GM21529 (cell line): Measurements from ENCODE around the gene RAB18.
A peak's percentile ranks its signal among the peaks of the same experiment; 100 is the strongest.
"Not testable (repeated sequence)": the region's sequence is repeated elsewhere in the genome, so short reads cannot be mapped to it uniquely, and the experiment has no call there.

ENCODE experiments used
- ATAC-seq: cut with Tn5 transposase; IDR thresholded peaks from one replicate; pipeline ENCODE4 v1.9.1; 2021; ENCODE audit not compliant: unreplicated experiment

RAB18 gene

GRCh38 chr10:27504007-27504807, at the start of gene RAB18:
Gene RAB18 (plus strand): TSS chr10:27504304. CDS start chr10:27504370, 66 bp downstream.
- ATAC-seq = peak; percentile 97

GRCh38 chr10:27454837-27455236, 49.3 kb upstream of the RAB18 start:
- no peak for ATAC-seq

- ATAC-seq = no peak
Measured at GRCh38 chr10:27457261-27457945, 46.7 kb upstream of the RAB18 start.

- no peak for ATAC-seq
Measured at GRCh38 chr10:27457966-27458365, 46.1 kb upstream of the RAB18 start.

- ATAC-seq = no peak
Measured at GRCh38 chr10:27461312-27461711, 42.8 kb upstream of the RAB18 start.

GRCh38 chr10:27463961-27464360, 40.1 kb upstream of the RAB18 start:
- ATAC-seq = no peak

- ATAC-seq = peak; percentile 80
Measured at GRCh38 chr10:27464993-27465392, 39.1 kb upstream of the RAB18 start.

GRCh38 chr10:27465596-27465995, 38.5 kb upstream of the RAB18 start:
- ATAC-seq = not testable (repeated sequence)

GRCh38 chr10:27470885-27471284, 33.2 kb upstream of the RAB18 start:
- no peak for ATAC-seq

- ATAC-seq = no peak
Measured at GRCh38 chr10:27474741-27475140, 29.4 kb upstream of the RAB18 start.

GRCh38 chr10:27479016-27479415, 25.1 kb upstream of the RAB18 start:
- no peak for ATAC-seq

- ATAC-seq = no peak
Measured at GRCh38 chr10:27481486-27481885, 22.6 kb upstream of the RAB18 start.

- no peak for ATAC-seq
Measured at GRCh38 chr10:27482984-27483956, 20.8 kb upstream of the RAB18 start.

GRCh38 chr10:27485368-27485767, 18.7 kb upstream of the RAB18 start:
- ATAC-seq = no peak

GRCh38 chr10:27485986-27486385, 18.1 kb upstream of the RAB18 start:
- ATAC-seq = no peak

- ATAC-seq = no peak
Measured at GRCh38 chr10:27490807-27491206, 13.3 kb upstream of the RAB18 start.

GRCh38 chr10:27494116-27494805, 9.8 kb upstream of the RAB18 start:
- ATAC-seq = no peak

- ATAC-seq = no peak
Measured at GRCh38 chr10:27496137-27496536, 8.0 kb upstream of the RAB18 start.

- ATAC-seq = no peak
Measured at GRCh38 chr10:27500096-27500495, 4.0 kb upstream of the RAB18 start.

- no peak for ATAC-seq
Measured at GRCh38 chr10:27500886-27501285, 3.2 kb upstream of the RAB18 start.
